GM19467 (cell line): ENCODE measurements around the gene CCDC17.
A peak's percentile ranks its signal among the peaks of the same experiment; 100 is the strongest.

ENCODE experiments used
- ATAC-seq: cut with Tn5 transposase; IDR thresholded peaks from one replicate; pipeline ENCODE4 v1.9.1; 2021; ENCODE audit warnings: mild to moderate bottlenecking, moderate library complexity; ENCODE audit not compliant: unreplicated experiment

The CCDC17 gene

DNA sequence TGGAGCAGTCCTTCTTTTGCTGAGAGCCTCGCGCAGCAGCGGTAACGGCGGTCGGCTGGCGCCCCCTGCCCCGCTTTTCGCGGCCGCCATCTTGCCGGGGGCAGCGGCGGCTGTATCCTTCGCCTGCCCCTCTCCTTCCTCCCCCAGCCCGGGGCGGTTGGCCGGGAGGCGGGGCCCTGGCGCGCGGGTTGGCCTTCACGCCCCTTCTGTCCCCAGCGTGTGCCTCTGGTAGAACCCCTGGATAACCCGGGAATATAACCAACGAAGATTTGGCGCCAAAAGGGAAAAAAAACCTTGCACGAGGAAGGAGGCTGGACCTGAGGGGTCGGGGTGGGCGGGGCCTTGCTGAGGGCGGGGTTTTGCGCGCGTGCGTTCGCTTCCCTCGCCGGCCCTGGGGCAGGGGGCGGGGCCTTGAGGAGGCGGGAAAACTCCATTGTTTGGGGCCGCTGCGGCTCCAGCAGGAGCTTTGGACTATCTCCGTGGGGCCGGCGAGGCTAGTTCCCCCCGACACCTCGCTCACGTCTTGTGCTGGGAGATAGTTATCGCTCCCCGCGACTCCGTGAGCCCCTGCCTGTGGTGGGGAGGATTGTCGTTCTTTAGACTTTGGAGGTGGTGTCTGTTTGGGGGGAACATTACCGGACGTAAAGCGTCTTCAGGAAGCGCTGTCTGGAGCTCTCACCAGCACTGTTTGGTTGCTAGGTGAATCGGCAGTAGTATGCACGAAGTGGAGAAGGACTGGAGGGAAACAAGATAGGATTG lies 39.3 kb downstream of the CCDC17 start:
- ATAC-seq: peak; percentile 26

DNA sequence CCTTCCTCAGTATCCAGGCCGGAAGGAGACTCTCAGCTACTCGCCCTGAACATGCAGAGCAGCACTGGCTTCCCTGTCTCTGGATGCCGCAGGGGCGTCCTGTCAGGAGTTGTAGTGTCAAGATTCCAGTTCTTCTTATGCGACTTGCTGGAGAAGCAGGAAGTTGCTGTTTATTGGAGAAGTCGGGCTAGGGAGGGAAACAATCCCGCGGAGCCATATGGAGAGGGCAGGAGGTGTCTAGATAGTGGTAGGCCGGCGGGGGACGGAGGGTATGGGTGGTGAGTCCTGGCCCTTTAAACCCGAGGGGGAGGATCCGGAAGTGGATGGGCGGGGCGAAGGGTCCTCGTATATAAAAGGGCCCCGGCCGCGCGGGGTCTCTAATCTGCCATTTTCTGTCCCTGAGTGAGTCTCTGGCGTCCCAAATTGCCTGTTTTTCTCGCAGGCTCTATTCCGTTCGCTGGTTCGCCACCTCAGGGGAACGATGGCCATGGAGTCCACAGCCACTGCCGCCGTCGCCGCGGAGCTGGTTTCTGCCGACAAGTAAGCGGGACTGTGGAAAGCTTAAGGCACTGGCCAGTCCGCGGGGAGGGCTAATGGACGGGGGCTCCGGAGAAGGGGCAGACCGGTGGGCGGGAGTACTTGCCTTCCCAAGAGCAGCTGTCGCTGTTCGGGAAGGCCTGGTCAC lies 40.0 kb downstream of the CCDC17 start, which contains the start of gene NASP:
Gene NASP, plus strand, starts transcription at position 376 of the 685 bp plus-strand sequence. Its CDS starts 106 bp downstream, at position 482.
- ATAC-seq: peak; percentile 41

DNA sequence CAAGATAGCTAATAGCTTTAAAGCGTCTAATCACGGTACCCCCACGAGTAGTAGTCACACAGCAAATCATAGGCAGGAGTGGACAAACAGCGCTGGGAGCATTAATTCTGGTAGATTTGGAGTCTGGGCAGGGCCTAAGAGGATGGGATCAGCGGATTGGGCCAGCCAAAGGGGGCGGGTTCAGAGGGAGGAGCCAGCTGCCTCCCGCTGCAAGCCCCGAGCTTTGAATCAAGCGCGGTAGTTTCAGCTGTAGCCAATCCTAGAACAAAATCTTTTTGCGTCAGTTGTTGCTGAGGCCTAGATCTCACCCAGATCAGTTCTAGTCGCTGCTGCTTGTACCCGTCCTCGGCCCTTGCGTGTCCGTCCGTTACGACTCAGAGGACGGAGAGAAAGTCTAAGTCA lies 40.6 kb downstream of the CCDC17 start:
- peak; percentile 74 for ATAC-seq

DNA sequence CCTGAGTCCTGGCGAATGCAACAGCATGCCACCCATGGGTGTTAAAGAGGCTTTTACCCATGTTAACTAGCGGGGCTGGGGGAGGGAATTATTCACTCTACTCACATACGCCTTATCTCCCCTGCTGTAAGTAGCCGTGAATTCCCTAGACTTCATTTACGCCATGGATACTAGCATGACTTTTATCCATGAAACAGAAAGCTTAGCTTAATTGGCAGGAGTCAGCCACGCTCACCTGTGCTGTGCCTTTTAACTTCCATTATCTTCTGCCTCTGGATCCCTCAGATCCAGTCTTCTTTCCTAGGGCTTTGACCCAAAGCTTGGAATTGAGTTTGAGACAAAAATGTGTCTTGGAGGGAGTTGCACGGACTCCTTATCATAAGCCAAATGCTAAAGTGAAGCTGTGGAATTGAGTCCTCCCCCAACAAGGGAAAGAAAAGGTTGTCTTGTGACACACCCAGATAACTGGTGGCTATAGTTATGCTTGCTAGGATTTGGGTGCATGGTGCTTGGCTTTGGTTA lies 49.7 kb downstream of the CCDC17 start:
- ATAC-seq: no peak

DNA sequence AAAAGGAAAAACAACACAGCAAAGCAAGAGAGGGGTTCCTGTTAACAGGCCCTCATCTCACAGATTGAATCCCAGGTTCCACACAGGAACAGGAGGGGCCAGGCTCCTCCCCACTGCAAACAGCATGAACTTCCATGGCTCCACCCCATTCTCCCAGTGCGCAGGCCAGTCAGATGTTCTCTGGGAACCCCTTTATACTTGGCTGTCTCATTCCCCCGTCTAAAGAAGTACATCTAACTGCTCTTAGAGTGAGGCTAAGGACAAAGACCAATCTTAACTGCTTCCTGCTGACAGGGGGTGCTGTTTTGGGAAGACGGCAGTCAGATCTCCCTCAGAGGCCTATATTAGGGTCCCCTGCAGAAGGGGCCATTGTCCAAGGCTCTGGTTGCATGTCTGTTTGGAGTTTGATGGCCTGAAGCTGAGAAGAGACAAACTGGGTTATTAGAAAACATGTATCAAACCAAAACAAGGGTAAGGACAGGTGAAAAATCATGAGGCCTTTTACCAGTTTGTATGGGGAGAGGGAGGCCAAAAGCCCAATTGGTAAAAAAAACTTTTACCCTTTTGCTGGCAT lies 50.5 kb downstream of the CCDC17 start:
- ATAC-seq: no peak

DNA sequence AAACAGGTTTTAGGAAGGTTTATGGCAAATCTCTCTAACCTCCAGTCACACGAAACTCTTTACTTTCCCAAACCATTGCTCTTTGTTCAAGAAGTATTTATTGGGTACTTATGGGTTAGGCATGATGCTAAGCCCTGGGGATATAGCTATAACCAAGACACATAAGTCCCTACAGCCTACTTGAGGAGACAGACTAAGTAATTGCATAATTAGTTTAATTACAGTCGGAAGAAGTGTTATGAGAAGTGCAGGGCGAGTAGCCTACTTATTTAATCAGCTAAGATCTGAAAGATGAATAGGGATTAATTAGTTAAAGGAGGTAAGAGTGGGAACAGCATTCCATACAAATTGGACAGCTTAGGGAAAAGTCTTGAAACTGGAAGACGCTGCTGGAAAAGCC lies 53.2 kb downstream of the CCDC17 start:
- ATAC-seq: no peak
